ENCODE measurements around the gene IGSF21.

DNA sequence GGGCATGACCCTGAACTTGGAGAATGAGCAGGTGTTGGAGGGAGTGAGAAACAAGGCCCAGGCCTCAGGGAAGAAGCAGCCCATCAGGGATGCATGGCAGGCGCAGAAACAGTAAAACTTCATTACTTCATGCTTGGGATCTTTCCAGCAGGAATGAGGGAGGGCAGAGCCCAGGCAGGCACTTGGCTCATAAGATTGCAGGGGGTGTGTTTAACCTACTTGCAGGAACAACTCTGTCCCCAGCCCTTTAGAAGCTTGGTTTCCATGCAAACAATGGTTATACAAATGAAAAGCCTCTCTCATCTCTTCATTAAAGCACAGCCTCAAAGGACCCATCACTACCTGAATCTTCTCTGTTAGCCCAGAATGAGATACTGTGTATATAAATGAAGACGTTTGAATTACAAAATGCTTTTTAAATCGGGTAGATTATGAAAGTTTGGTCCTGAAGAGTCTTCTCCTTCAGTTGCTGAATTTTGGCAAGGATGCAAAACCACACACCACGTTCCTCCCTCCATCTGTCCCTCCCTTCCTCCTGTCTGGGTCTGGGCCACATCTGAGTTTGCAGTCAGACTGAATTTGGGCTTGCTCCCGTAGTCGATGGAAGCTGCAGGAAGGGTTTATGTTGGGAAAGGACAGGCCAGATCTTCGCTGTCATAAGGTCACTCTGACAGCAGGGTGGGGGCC lies 218.8 kb downstream of the IGSF21 start:
- TF ChIP-seq CTCF (IDR thresholded peaks at IDR 0.05) (no peak), YY1 (IDR thresholded peaks at IDR 0.05; ENCODE audit: low read depth) (no peak), TCF12 (IDR thresholded peaks at IDR 0.05) (no peak), TAF1 (IDR thresholded peaks at IDR 0.05; ENCODE audit: borderline replicate concordance, low read depth, low read length) (no peak), GABPA (IDR thresholded peaks at IDR 0.05; ENCODE audit: low read depth) (no peak), USF2 (IDR thresholded peaks at IDR 0.05; ENCODE audit: borderline replicate concordance, low read depth, low read length) (no peak), RCOR1 (IDR thresholded peaks at IDR 0.05; ENCODE audit: low read length) (no peak), JUND (IDR thresholded peaks at IDR 0.05) (no peak), NFIC (IDR thresholded peaks at IDR 0.05; ENCODE audit: borderline replicate concordance) (no peak), POLR2AphosphoS5 (IDR thresholded peaks at IDR 0.05; ENCODE audit: low read depth, low read length) (no peak), SMC3 (IDR thresholded peaks at IDR 0.05; ENCODE audit: low read depth, low read length) (no peak)
- TF ChIP-seq, protein P1, sequence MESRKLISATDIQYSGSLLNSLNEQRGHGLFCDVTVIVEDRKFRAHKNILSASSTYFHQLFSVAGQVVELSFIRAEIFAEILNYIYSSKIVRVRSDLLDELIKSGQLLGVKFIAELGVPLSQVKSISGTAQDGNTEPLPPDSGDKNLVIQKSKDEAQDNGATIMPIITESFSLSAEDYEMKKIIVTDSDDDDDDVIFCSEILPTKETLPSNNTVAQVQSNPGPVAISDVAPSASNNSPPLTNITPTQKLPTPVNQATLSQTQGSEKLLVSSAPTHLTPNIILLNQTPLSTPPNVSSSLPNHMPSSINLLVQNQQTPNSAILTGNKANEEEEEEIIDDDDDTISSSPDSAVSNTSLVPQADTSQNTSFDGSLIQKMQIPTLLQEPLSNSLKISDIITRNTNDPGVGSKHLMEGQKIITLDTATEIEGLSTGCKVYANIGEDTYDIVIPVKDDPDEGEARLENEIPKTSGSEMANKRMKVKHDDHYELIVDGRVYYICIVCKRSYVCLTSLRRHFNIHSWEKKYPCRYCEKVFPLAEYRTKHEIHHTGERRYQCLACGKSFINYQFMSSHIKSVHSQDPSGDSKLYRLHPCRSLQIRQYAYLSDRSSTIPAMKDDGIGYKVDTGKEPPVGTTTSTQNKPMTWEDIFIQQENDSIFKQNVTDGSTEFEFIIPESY (IDR thresholded peaks at IDR 0.05; ENCODE audit: borderline replicate concordance, low read depth): no peak
